ENCODE measurements around the gene DMWD. TPM values are rescaled to one million over a fixed set of nuclear protein-coding genes. Genes with fewer than 3 reads are reported as not detected.

The DMWD gene
- total RNA-seq, 2 experiments from 2014 or later = 47.0 to 47.9 TPM

DNA sequence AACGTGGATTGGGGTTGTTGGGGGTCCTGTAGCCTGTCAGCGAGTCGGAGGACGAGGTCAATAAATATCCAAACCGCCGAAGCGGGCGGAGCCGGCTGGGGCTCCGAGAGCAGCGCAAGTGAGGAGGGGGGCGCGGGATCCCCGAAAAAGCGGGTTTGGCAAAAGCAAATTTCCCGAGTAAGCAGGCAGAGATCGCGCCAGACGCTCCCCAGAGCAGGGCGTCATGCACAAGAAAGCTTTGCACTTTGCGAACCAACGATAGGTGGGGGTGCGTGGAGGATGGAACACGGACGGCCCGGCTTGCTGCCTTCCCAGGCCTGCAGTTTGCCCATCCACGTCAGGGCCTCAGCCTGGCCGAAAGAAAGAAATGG, 22.8 kb downstream of the DMWD start:
- H3K4me1 Mint-ChIP-seq = peaks cover 13% of the 10 kb centered on the region
- H3K36me3 Mint-ChIP-seq = no peaks in the 10 kb centered on the region
- H3K27ac Mint-ChIP-seq = peak overlapping the region; percentile 84
- no peaks in the 10 kb centered on the region for H3K9me3 Mint-ChIP-seq (ENCODE audit: low read depth)
- CTCF ChIA-PET = interaction anchor here (0.7 to 7.9 kb wide), 41 partner anchors 9 to 577 kb away, joined by 3 to 338 read pairs (median 6); partner anchors contain the start of genes DMPK, DMWD, FBXO46 and IRF2BP1
- ATAC-seq = peak; percentile 34
- DNase-seq = peak; percentile 78
- peaks cover 13% of the 10 kb centered on the region for H3K27me3 Mint-ChIP-seq
- H3K4me3 Mint-ChIP-seq = peak overlapping the region; percentile 78

DNA sequence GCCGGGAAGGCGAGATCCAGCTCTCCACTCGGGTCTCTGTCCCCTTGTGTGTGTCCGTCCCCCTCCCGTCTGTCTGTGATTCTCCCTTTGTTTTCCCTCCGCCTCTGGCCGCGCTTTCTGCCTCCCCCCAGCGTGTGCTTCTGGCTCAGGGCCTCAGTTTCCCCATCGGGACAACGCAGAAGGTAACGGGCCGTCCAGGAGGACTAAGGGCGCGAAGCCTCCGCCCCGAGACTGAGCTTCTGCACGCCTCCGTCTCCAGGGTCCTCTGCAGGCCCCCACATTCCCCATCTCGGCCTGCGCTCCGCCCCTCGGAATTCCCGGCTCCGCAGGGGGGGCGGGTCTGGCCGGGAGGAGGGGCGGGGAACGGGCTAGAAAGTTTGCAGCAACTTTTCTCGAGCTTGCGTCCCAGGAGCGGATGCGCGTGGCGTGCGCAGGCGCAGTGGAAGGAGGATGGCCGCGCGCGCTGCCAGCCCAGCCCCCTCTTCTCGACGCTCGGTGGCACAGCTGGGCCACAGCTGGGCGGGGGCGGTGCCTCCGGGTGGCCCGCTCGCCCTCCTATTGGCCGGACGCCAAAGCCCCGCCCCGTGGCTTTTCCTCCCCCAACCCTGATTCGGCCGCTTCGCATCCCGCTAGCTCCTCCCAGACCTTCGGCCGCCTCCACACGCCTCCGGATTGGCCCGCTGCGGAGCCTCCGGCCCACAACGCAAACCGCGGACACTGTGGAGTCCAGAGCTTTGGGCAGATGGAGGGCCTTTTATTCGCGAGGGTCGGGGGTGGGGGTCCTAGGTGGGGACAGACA, 23.5 kb downstream of the DMWD start, which contains the start of gene SIX5:
SIX5 (minus strand) TSS at position 269 of the 799 bp plus-strand sequence. CDS start 408 bp downstream, outside the sequence.
- Mint-ChIP-seq H3K4me3 (peak within 1 kb of the TSS; percentile 78), H3K4me1 (peaks cover 13% of the 10 kb centered on the region), H3K27me3 (peaks cover 16% of the 10 kb centered on the region), H3K9me3 (ENCODE audit: low read depth) (no peaks in the 10 kb centered on the region), H3K27ac (peak within 1 kb of the TSS; percentile 84), H3K36me3 (no peaks in the 10 kb centered on the region)
- DNase-seq = peak; percentile 97
- CTCF ChIA-PET = interaction anchor here (0.6 to 7.9 kb wide), 43 partner anchors 9 to 902 kb away, joined by 3 to 338 read pairs (median 5); partner anchors contain the start of genes DMPK, DMWD, FBXO46 and FOXA3
- ATAC-seq = peak; percentile 75

DNA sequence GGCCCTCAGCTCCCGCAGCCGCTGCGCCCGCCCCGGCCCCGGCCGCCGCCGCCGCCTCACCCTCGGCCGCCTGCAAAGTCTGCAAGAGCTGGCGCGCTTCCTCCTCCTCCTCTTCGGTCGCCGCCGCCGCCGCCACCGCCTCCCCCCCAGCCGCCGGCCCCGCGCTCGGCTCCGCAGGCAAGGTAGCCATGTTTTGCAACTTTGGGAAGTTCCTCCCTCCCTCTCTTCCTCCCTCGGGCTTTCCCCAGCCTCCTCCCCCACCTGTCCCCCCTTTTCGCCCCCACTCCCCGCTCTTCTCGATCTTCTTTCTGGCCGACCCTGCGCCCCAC, 24.0 kb downstream of the DMWD start:
- peak overlapping the region; percentile 57 for H3K27ac Mint-ChIP-seq
- peak overlapping the region; percentile 78 for H3K4me3 Mint-ChIP-seq
- peaks cover 13% of the 10 kb centered on the region for H3K4me1 Mint-ChIP-seq
- DNase-seq = peak; percentile 55
- ATAC-seq = no peak
- H3K36me3 Mint-ChIP-seq = no peaks in the 10 kb centered on the region
- H3K9me3 Mint-ChIP-seq (ENCODE audit: low read depth) = no peaks in the 10 kb centered on the region
- CTCF ChIA-PET = interaction anchor here (0.7 to 7.9 kb wide), 20 partner anchors 13 to 511 kb away, joined by 3 to 338 read pairs (median 6); partner anchors contain the start of genes DMPK, DMWD, IRF2BP1 and QPCTL
- H3K27me3 Mint-ChIP-seq = peaks cover 18% of the 10 kb centered on the region

GRCh38 chr19:45767881-45768654, 24.6 kb downstream of the DMWD start:
- H3K27ac Mint-ChIP-seq = no peak overlapping the region
- no peaks in the 10 kb centered on the region for H3K9me3 Mint-ChIP-seq (ENCODE audit: low read depth)
- H3K4me1 Mint-ChIP-seq = peaks cover 13% of the 10 kb centered on the region
- H3K36me3 Mint-ChIP-seq = no peaks in the 10 kb centered on the region
- ATAC-seq (no peak), DNase-seq (no peak)
- H3K27me3 Mint-ChIP-seq = peaks cover 19% of the 10 kb centered on the region
- peak overlapping the region; percentile 62 for H3K4me3 Mint-ChIP-seq
- CTCF ChIA-PET = interaction anchor here (0.6 to 7.9 kb wide), 17 partner anchors 14 to 512 kb away, joined by 3 to 338 read pairs (median 8); partner anchors contain the start of genes DMPK, DMWD, IRF2BP1 and QPCTL

DNA sequence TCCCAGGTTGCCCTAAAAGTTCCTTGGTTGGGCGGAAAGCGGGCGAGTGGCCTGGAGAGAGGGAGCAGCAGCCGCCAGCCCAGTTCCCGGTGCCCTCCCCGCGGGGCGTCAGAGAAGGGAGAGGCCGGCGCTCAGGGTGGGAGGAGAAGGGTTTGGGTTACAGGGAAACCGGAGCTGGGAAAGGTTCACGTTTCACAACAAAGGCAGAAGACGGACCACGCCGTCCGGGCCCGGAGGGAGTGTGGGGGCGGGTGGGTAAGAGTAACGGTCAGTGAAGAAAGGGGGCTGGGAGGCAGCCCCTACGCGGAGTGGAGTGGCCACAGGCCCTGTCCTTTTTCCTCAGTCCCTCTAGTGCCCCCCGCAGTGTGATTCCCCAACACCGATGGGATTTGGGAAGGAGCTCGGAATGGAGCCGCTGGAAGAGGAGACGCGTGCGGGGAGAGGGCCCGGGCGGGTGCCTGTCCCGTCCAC, 25.2 kb downstream of the DMWD start:
- no peak for DNase-seq
- Mint-ChIP-seq H3K27ac (no peak overlapping the region), H3K4me3 (peak overlapping the region; percentile 15), H3K4me1 (peaks cover 13% of the 10 kb centered on the region), H3K27me3 (peaks cover 19% of the 10 kb centered on the region), H3K9me3 (ENCODE audit: low read depth) (no peaks in the 10 kb centered on the region), H3K36me3 (no peaks in the 10 kb centered on the region)
- no peak for ATAC-seq
- CTCF ChIA-PET = interaction anchor here (1.0 to 7.9 kb wide), 7 partner anchors 14 to 119 kb away, joined by 4 to 338 read pairs (median 28); partner anchors contain the start of genes DMPK, DMWD, IRF2BP1 and RSPH6A

- peaks cover 21% of the 10 kb centered on the region for H3K27me3 Mint-ChIP-seq
- H3K27ac Mint-ChIP-seq = no peak overlapping the region
- H3K4me1 Mint-ChIP-seq = peaks cover 13% of the 10 kb centered on the region
- no peak overlapping the region for H3K4me3 Mint-ChIP-seq
- CTCF ChIA-PET = interaction anchor here (1.0 to 5.5 kb wide), 5 partner anchors 15 to 115 kb away, joined by 4 to 94 read pairs (median 28); partner anchors contain the start of genes DMPK and RSPH6A
- no peaks in the 10 kb centered on the region for H3K36me3 Mint-ChIP-seq
- no peak for ATAC-seq
- no peak for DNase-seq
- H3K9me3 Mint-ChIP-seq (ENCODE audit: low read depth) = no peaks in the 10 kb centered on the region
These were observed 25.7 kb downstream of the DMWD start for GRCh38 chr19:45766869-45767346.

DNA sequence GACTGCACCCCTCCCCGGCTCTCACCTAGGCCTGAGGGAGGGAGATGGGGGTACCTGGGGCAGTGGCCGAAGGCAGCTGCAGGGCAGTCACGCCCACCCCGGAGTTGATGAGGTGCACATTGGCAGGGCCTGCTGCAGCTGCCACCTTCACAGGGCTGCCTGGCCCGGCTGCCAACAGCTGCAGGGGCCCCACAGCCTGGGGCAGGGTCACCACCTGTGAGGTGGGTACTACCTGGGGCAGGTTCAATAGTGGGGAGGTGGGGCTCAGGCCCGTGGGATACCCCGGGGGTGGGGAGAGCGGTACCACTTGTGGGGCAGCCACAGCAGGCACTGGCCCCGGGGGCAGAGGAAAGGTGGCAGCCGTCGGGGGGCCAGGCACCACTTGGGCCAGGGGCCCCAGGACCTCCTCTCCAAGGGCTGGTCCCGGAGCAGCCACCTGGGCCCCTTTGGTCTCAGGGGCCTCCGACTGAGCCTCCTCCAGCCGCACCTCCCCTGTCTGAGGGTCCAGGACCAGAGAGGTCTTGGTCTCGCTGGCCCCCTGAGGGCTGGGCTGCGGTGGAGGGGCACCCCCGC, 26.3 kb downstream of the DMWD start:
- Mint-ChIP-seq H3K27me3 (peaks cover 21% of the 10 kb centered on the region), H3K9me3 (ENCODE audit: low read depth) (no peaks in the 10 kb centered on the region), H3K27ac (no peak overlapping the region), H3K36me3 (no peaks in the 10 kb centered on the region), H3K4me3 (no peak overlapping the region), H3K4me1 (peaks cover 13% of the 10 kb centered on the region)
- CTCF ChIA-PET = interaction anchor here (1.0 to 4.7 kb wide), 3 partner anchors 33 to 116 kb away, joined by 4 to 28 read pairs (median 10); no protein-coding TSS in a partner anchor
- no peak for DNase-seq
- no peak for ATAC-seq

GRCh38 chr19:45765702-45766295, 26.8 kb downstream of the DMWD start:
- H3K27ac Mint-ChIP-seq = no peak overlapping the region
- H3K4me3 Mint-ChIP-seq = no peak overlapping the region
- ATAC-seq (no peak), DNase-seq (no peak)
- no peaks in the 10 kb centered on the region for H3K36me3 Mint-ChIP-seq
- H3K4me1 Mint-ChIP-seq = peaks cover 10% of the 10 kb centered on the region
- H3K27me3 Mint-ChIP-seq = peaks cover 21% of the 10 kb centered on the region
- no peaks in the 10 kb centered on the region for H3K9me3 Mint-ChIP-seq (ENCODE audit: low read depth)
- CTCF ChIA-PET = interaction anchor here (2.0 to 4.7 kb wide), 2 partner anchors 51 to 116 kb away, joined by 10 to 28 read pairs; no protein-coding TSS in a partner anchor

- ATAC-seq (no peak), DNase-seq (no peak)
- H3K36me3 Mint-ChIP-seq = no peaks in the 10 kb centered on the region
- H3K27me3 Mint-ChIP-seq = peaks cover 21% of the 10 kb centered on the region
- CTCF ChIA-PET = interaction anchor here (0.6 to 0.8 kb wide), 2 partner anchors 31 to 115 kb away, joined by 3 to 4 read pairs; no protein-coding TSS in a partner anchor
- H3K9me3 Mint-ChIP-seq (ENCODE audit: low read depth) = no peaks in the 10 kb centered on the region
- H3K4me3 Mint-ChIP-seq = no peak overlapping the region
- no peak overlapping the region for H3K27ac Mint-ChIP-seq
- peaks cover 6% of the 10 kb centered on the region for H3K4me1 Mint-ChIP-seq
These were observed 27.5 kb downstream of the DMWD start for GRCh38 chr19:45764945-45765701.

DNA sequence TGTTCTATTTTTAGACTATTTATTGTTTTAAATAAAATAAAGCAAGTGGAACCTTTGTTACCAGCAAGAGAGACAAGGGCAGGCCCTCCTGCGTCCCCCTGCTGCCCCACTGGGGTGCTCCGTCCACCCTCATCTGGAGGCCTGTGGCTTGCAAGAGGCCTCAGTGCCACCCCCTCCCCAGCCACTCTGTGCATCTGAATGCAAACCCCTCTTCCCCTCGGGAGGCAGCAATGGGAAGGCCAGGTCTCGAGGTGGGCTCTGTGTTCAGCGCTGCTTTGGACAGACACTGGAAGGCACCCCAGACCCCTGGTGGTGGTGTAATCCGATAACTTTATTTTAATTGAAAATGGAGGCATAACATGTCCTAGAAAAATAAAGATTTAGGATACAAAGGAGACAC, 28.2 kb downstream of the DMWD start:
- ATAC-seq (no peak), DNase-seq (no peak)
- H3K9me3 Mint-ChIP-seq (ENCODE audit: low read depth) = no peaks in the 10 kb centered on the region
- CTCF ChIA-PET = interaction anchor here (0.8 kb wide), 1 partner anchor 30 kb away, joined by 3 read pairs; no protein-coding TSS in a partner anchor
- H3K4me1 Mint-ChIP-seq = peaks cover under 1% of the 10 kb centered on the region
- H3K27ac Mint-ChIP-seq = no peak overlapping the region
- no peak overlapping the region for H3K4me3 Mint-ChIP-seq
- H3K27me3 Mint-ChIP-seq = peaks cover 21% of the 10 kb centered on the region
- no peaks in the 10 kb centered on the region for H3K36me3 Mint-ChIP-seq

DNA sequence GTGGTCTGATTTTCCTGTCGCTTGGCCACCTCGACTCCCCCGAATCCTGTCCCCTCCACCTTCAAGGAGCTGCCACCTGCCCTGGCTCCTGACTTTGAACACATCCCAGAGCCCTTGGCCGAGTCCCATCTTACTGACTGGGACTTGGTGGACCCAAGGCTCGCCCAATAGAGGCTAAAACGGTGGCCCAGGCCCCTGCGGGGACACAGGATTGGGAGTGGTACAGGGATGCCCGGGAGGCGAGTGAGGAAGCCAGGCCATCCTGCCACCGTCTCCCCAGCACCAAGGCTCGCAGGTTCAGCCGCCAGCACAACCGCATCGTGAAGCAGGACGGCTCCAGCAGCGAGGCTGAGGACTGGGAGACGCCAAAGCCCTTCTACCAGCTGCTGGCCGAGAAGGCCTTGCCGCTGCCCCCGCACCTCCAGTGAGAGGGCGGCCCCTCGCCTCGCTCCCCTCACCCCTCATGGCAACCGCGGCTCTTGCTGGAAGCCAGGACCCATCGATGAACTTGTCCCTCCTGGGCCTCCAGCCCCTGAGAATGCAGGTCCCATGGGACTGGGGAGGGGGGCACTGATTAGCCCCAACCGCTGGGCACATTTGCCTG, 28.9 kb downstream of the DMWD start:
- CTCF ChIA-PET = interaction anchor here (1.9 kb wide), 1 partner anchor 53 kb away, joined by 9 read pairs; no protein-coding TSS in a partner anchor
- ATAC-seq = no peak

More for the DNA sequence above, 28.9 kb downstream of the DMWD start:
- Mint-ChIP-seq H3K4me3 (no peak overlapping the region), H3K27me3 (peaks cover 21% of the 10 kb centered on the region), H3K4me1 (no peaks in the 10 kb centered on the region), H3K27ac (no peak overlapping the region), H3K36me3 (no peaks in the 10 kb centered on the region), H3K9me3 (ENCODE audit: low read depth) (no peaks in the 10 kb centered on the region)
- DNase-seq = no peak
